GM18909 (cell line): Measurements from ENCODE around the gene SETD9.

ENCODE experiments used
- ATAC-seq: cut with Tn5 transposase; IDR thresholded peaks from one replicate; pipeline ENCODE4 v1.9.1; 2021; ENCODE audit warnings: mild to moderate bottlenecking; ENCODE audit not compliant: unreplicated experiment, poor library complexity

SETD9 gene

GRCh38 chr5:56909294-56910209, at the start of gene SETD9:
Gene SETD9, plus strand, starts transcription at chr5:56909596. Its CDS starts 50 bp downstream, at chr5:56909646.
- peak; percentile 91 for ATAC-seq

- ATAC-seq: no peak
These were observed 47.4 kb upstream of the SETD9 start for GRCh38 chr5:56861893-56862485.

DNA sequence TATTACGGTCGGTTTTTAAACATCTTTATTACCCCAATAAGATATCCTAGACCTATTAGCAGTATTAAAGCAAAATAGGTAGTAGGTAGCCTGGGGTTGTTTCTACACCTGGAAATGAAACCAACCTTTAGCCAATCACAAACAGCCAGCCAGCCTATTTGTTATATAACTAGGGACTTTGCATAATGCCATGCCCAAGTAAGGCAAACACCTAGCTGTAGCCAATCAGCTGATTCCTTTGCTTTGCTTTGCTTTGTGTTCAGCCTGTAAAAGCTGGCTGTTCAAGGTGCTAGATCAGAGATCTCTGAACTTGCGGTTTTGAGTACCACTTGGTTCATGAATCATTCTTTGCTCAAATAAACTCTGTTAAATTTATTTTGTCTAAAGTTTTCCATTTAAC, 46.5 kb upstream of the SETD9 start:
- no peak for ATAC-seq

DNA sequence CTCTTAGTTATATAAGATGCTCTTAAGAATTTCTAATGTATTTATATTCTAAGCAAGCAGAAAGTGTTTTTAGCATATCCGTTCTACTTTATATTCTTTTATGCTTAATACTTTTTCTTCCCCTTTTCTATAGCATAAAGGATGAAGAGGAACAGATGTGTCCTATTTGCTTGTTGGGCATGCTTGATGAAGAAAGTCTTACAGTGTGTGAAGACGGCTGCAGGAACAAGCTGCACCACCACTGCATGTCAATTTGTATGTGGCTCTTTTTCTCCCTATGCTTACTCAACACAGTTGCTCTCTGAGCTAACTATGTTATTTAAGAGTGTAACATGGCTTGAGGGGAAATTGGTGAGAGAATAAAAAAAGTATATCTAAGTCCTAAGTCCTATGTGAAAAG, 37.6 kb upstream of the SETD9 start:
- ATAC-seq: no peak

GRCh38 chr5:56873056-56873455, 36.3 kb upstream of the SETD9 start:
- no peak for ATAC-seq

GRCh38 chr5:56876327-56876726, 33.1 kb upstream of the SETD9 start:
- no peak for ATAC-seq

DNA sequence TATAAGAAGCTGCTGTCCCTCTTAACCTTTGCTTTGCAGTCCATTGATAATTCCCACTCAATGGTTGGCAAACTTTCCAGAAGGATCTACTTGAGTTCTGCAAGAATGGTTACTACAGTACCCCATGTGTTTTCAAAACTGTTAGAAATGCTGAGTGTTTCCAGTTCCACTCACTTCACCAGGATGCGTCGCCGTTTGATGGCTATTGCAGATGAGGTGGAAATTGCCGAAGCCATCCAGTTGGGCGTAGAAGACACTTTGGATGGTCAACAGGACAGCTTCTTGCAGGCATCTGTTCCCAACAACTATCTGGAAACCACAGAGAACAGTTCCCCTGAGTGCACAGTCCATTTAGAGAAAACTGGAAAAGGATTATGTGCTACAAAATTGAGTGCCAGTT, 27.8 kb upstream of the SETD9 start:
- ATAC-seq: no peak

DNA sequence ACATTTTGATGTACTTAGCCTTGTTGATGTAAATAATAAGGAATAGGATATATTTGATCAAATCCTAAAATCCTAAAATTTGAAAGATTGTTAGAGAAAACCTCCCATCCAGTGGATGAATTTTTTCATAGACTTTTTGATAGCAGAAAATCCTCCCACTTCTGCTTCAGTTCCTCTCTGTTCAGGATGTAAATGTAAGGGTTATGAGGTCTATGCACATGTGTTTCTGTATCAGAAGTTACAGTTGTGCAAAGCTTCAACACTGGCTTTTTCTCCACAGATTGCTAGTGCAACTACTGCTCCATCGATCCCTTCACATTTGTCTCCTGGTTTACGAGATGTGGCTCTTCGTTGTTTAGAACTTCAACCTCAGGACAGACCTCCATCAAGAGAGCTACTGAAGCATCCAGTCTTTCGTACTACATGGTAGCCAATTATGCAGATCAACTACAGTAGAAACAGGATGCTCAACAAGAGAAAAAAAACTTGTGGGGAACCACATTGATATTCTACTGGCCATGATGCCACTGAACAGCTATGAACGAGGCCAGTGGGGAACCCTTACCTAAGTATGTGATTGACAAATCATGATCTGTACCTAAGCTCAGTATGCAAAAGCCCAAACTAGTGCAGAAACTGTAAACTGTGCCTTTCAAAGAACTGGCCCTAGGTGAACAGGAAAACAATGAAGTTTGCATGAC, 16.0 kb upstream of the SETD9 start:
- ATAC-seq: no peak

- ATAC-seq: no peak
These were observed 12.6 kb upstream of the SETD9 start for GRCh38 chr5:56896763-56897162.

GRCh38 chr5:56898213-56898612, 11.2 kb upstream of the SETD9 start:
- ATAC-seq: no peak

GRCh38 chr5:56900395-56900794, 9.0 kb upstream of the SETD9 start:
- ATAC-seq: no peak

- ATAC-seq: no peak
These were observed 8.4 kb upstream of the SETD9 start for GRCh38 chr5:56900858-56901578.

- peak; percentile 43 for ATAC-seq
These were observed 478 bp upstream of the SETD9 start for GRCh38 chr5:56908942-56909293.

- ATAC-seq: peak; percentile 29
These were observed 992 bp downstream of the SETD9 start for GRCh38 chr5:56910210-56910965.

- no peak for ATAC-seq
These were observed 4.4 kb downstream of the SETD9 start for GRCh38 chr5:56913766-56914165.

DNA sequence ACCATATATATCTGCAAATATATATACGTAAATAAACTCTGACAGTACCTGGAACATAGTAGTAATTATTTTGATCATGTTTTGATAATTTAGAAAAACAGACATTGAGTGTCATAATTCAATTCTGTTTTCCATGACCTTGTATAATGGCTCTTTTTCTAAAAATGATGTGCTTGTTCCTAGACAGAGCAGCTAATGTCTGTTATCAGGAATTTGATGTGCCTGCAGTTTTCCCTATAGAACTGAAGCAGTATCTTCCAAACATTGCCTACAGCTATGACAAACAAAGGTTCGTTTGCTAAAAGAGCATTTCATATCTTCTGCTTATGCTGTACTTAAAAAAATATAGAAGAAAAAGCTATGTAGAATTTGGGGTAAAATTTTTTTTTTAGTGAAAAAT, 5.3 kb downstream of the SETD9 start:
- no peak for ATAC-seq

GRCh38 chr5:56917534-56917933, 8.1 kb downstream of the SETD9 start:
- no peak for ATAC-seq

DNA sequence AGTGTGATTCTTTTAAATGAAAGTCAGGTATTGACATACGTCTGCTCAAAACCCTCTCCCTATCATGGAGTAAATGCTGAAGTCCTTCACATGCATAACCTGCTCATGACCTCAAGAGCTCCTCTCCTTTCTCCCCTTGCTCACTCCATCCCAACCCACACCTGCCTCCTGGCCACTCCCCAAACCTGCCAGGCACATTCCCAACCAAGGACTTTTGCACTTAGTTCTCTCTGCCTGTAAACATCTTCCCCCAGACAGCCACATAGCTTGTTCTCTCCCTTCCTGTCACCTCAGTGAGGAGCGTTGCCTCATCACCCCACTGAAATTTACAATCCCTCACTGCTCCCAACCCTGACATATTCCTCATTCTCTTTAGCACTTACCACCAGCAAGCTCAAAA, 8.7 kb downstream of the SETD9 start:
- ATAC-seq: no peak

DNA sequence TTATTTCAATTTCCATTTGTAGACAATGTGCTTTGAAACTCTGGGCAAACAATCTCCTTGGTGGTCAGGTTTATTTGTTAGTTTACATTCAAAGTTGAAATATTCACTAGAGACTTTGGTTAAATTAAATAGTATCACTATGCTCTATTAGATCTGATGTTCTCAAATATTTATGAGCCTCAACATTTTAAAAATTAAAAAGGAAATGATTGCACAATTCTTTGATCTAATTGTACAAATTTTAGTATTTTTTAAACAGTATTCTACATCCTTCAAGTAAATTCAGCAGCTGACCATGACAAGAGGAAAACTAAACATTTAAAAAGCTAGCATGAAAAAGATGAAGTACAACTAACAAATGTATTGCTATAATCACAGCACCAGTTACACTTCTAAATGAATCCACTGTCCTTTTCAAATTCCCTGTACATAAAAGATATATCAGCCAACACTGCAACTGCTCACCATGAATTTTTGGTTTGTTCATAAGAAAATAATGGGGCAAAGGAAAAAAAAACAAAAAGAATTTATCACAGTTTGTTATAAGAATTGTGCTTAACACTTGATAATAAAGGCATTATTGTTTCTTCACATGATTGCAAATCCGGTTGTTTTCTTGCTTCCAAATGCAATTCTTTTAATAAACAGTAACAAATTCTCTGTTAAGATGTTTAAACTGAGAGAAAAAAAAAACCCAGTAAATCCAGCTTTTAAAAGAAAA, 10.7 kb downstream of the SETD9 start:
- no peak for ATAC-seq
